MM.1S (cell line): ENCODE measurements around the gene FYN.

Experiments used
- CTCF ChIP-seq: fragments of 300-600 bp; sonication (generic); IDR thresholded peaks from 2 replicates; pipeline ENCODE4 v1.5.1; 2016; ENCODE audit warnings: antibody characterized with exemption, low read length, mixed read lengths
- EZH2phosphoT487 ChIP-seq: fragments of 300-600 bp; sonication (generic); IDR thresholded peaks from 2 replicates; pipeline ENCODE4 v1.6.1; 2018; ENCODE audit warnings: antibody characterized with exemption, low read length

GRCh38 chr6:111614833-111615582 is 258.2 kb downstream of the FYN start:
- no peak for TF ChIP-seq CTCF
- TF ChIP-seq EZH2phosphoT487, result no peak
